Fibroblast of lung (primary cell): ENCODE results near the gene ZNF576.
"Not testable (repeated sequence)": the region's sequence is repeated elsewhere in the genome, so short reads cannot be mapped to it uniquely, and the experiment has no call there.

ENCODE experiments used
- CTCF ChIP-seq, 2 donors: IDR thresholded peaks in 1 of 2; conservative IDR thresholded peaks in 1 of 2; 1 replicate in 1 of 2; 2 replicates in 1 of 2; pipeline ENCODE4 v1.5.1; 2011 to 2012; ENCODE audit warnings: low read length in 2 of 2, control low read depth in 1 of 2, inconsistent platforms in 1 of 2, low read depth in 1 of 2, mild to moderate bottlenecking in 1 of 2
- EZH2 ChIP-seq: IDR thresholded peaks from 2 replicates; pipeline ENCODE4 v1.5.1; 2012; ENCODE audit warnings: low read length, control low read depth, mild to moderate bottlenecking; ENCODE audit errors: missing control alignments

GRCh38 chr19:43587029-43587428 lies 9.4 kb upstream of the ZNF576 start:
- not testable (repeated sequence) for TF ChIP-seq CTCF (conservative IDR thresholded peaks at IDR 0.05 in 1 of 2, IDR thresholded peaks at IDR 0.05 in 1 of 2; ENCODE audit: low read depth in 1 of 2, low read length in 2 of 2); EZH2
